ENCODE measurements around the gene PHC2. TPM values are rescaled to one million over a fixed set of nuclear protein-coding genes. Genes with fewer than 3 reads are reported as not detected.

The PHC2 gene
- total RNA-seq, 1 donor from 2014 or later, result 109 TPM

DNA sequence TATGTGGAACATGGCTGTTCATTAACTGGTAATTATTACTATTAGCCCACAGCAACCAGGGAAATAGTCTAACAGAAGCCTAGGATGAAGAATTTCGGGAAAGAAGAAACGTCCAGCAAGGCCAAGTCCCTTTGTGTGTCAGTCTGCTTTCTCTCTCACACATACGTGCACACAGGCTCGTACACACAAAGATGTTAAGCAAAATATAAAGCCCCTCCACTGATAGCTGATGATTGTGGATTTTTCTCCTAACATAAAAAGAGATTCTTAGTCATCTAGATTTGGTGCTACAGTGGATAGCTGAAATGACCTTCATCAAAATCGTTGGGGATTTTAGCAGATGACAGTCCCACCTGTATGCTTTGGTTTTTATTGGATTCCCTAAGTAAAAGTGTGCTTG is 67.9 kb downstream of the PHC2 start:
- DNase-seq (ENCODE audit: low spot score) (no peak), ATAC-seq (no peak)
- intact Hi-C loops (cut with DNase I), result loop anchor here (10.0 kb wide), 1 partner anchor 228 kb away; no protein-coding TSS in a partner anchor

DNA sequence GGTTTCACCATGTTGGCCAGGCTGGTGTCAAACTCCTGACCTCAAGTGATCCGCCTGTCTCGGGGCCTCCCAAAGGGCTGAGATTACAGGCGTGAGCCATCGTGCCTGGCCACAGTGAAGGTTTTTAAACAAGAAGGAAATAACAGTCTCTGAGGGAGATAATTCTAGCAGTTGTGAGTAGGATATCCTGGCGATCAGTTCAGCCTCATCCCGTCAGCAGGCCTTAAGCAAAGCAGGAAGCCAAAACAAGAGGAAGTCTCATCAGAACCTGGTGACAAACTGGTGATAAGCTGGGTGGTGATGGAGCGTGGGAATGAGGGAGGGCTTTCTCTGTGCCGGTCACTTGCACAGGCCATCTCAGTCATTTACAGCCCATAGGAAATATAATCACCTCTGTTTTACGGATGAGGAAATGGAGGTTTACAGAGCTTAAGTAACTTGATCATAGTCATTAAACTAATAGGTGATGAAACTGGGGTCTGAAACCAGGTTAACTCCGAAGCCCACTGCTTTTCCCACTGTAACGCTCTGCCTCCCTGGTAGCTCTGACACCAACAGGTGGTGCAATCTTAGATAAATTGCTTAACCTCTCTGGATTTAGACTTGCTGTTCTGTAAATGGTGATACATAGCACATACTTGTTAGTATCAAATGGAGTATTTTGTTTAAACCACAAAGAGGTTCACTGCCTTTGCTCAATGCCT is 69.2 kb downstream of the PHC2 start:
- intact Hi-C loops (cut with DNase I), result loop anchor here (10.0 kb wide), 1 partner anchor 227 kb away; no protein-coding TSS in a partner anchor
- ATAC-seq (no peak), DNase-seq (ENCODE audit: low spot score) (no peak)

DNA sequence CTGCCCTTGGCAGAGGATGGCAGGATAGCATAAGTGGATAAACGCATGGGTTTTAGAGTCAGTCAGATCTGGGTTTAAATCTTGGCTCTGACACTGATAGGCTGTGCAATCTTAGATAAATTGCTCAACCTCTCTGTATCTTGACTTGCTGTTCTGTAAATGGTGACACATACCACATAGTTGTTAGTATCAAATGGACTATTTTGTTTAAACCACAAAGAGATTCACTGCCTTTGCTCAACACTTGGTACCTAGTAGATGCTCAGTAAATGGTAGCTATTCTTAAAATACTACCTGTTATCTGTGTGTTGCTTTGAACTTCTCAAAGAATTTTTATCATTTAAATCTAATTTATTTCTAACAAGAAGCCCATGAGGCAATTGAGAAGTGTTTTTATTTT is 70.5 kb downstream of the PHC2 start:
- intact Hi-C loops (cut with DNase I), result loop anchor here (10.0 kb wide), 1 partner anchor 226 kb away; no protein-coding TSS in a partner anchor
- DNase-seq (ENCODE audit: low spot score), result no peak
- no peak for ATAC-seq

DNA sequence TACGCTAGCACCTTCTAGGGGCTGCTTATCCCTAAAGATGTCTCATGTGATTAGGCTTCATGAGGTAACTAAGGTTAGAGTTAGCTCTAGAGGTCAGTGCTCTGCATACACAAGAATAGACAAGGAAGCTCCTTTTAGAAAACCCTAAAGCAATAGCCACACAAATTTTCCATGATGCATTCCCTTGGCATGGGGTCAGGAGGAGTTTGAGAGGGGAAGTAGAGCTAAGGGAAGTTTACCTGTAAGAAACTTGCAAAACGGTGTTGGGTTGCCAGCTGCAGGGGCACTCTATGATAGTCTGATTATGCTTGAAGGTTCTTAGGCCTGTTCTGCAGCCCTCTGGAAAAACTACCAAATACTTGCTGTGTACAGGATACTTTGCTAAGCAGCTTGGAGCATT is 71.0 kb downstream of the PHC2 start:
- intact Hi-C loops (cut with DNase I), result loop anchor here (10.0 kb wide), 1 partner anchor 225 kb away; no protein-coding TSS in a partner anchor
- DNase-seq (ENCODE audit: low spot score), result no peak
- no peak for ATAC-seq

- DNase-seq (ENCODE audit: low spot score) (no peak), ATAC-seq (no peak)
- intact Hi-C loops (cut with DNase I), result no loop called here
These were observed 71.9 kb downstream of the PHC2 start for GRCh38 chr1:33358795-33359503.

DNA sequence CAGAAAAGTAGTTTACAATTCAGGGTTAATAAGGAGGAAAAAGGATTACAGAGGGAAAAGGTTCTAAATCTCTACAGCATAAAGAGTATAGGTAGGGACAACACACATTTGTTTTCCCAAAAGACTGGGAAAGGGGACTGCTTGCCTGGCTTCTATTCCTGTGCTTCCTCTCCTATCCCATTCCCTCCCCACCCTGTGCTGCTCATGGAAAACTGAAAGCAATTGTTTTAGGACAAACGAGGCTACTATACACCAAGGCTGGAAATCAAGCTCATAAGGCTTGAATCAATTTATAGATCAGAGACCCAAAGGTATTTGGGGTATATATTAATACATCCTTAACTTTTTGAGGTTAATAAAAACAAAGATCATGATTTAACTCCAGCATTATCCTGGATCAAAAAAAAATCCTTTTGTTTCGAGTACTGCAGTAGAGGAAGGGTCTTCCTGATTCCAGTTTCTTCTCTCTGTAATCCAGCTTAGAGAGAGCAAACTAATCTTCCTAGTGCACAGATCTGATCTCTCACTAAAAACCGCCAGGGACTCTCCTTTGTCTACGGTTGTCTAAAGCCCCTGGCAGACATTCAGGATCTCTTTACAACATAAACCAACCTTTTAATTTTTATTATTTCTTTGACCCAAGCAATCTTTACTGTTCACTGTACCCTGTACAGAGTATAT is 72.6 kb downstream of the PHC2 start:
- DNase-seq (ENCODE audit: low spot score), result no peak

GRCh38 chr1:33357099-33357498 is 73.8 kb downstream of the PHC2 start:
- intact Hi-C loops (cut with DNase I), result no loop called here
- DNase-seq (ENCODE audit: low spot score) (no peak), ATAC-seq (no peak)

More for the DNA sequence above, 72.6 kb downstream of the PHC2 start:
- intact Hi-C loops (cut with DNase I), result no loop called here
- no peak for ATAC-seq

DNA sequence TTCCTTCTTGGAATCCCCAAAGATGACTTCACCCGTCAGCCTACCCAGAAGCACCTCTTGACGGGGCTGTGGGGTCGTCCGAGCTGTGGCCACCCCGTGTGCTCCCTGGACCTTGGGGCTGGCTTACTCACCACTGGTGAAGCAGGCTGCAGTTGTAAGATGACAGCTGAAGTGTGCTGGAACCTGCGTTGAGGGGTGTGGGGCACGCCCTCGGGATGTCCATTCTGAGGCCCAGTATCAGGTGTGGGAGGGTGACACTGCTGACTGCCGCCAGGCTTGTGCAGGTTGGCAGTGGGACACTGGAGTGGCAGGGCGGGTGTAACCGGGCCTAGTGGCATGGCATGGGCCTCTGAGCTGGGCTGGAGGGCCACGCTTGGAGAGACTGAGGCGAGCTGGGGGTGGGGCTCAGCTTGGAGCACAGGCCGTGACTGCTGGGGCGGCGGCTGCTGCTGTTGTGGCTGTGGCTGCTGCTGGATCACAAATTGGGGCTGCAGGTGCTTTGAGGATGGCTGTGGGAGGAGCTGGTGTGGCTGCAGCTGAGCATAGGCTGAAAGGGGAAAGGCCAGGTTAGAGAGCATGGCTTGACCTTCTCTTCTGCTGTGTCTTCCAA is 76.1 kb downstream of the PHC2 start:
- ATAC-seq, result no peak
- intact Hi-C loops (cut with DNase I), result no loop called here
- DNase-seq (ENCODE audit: low spot score), result no peak

DNA sequence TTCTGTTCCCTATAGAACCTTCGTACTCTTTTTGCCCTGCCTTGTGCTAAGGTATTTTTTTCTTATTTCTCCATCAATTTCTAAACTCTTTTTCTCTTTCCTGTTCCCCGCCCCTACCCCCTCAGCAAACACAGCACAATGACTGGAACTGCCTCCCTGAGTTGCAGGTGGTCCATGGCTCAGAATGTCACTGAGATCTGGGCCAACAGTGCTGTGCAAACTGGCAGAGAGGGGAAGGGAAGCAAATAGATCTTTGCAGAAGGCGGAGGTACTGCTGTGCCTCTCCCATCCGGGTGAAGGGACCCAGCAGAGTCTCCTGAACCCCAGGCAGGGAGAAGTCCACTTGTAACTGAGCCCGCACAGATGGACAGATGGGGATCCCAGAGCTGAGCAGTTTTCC is 77.4 kb downstream of the PHC2 start:
- intact Hi-C loops (cut with DNase I), result no loop called here
- ATAC-seq (no peak), DNase-seq (ENCODE audit: low spot score) (no peak)

GRCh38 chr1:33351281-33351660 is 79.6 kb downstream of the PHC2 start:
- ATAC-seq, result no peak
- intact Hi-C loops (cut with DNase I), result no loop called here
- DNase-seq (ENCODE audit: low spot score), result no peak

- intact Hi-C loops (cut with DNase I), result no loop called here
- ATAC-seq, result no peak
- no peak for DNase-seq (ENCODE audit: low spot score)
These were observed 80.1 kb downstream of the PHC2 start for GRCh38 chr1:33350611-33351280.

- ATAC-seq, result peak; percentile 93
- intact Hi-C loops (cut with DNase I), result no loop called here
- DNase-seq (ENCODE audit: low spot score), result peak; percentile 91
These were observed 80.9 kb downstream of the PHC2 start for GRCh38 chr1:33349778-33350610.

DNA sequence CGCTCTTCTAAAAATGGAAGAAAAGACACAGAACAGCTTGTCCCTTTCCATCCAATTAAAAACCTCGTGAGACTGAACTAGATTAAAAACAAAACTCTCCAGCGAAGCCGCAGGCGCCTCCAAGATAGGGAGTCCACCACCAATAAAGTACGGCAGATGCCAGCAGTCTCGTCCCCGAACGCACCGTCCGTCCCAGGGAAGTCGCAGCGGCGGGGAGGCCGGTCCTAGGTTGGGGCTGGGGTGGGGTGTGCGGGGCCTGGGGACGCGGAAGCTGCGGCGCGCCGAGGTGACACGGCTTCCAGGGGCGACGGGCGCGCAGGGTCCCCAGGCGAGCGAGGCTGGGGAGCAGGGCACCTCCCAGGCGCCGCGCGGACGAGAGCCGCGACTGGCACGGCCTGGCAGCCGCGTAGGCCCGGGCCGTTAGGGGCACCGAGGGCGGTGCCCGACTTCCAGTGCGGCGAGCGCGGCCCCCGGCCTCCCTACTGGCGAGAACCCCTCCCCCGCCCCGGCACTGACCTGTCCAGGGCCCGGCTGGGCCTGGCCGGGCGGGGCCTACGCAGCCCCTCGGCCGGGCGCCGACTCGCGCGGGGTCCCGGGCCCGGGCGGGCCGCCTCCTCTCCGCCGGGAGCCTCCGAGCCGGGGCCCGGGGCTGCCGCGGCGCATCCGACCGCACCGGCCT is 81.7 kb downstream of the PHC2 start:
- intact Hi-C loops (cut with DNase I), result no loop called here
- no peak for DNase-seq (ENCODE audit: low spot score)
- ATAC-seq, result peak; percentile 7

DNA sequence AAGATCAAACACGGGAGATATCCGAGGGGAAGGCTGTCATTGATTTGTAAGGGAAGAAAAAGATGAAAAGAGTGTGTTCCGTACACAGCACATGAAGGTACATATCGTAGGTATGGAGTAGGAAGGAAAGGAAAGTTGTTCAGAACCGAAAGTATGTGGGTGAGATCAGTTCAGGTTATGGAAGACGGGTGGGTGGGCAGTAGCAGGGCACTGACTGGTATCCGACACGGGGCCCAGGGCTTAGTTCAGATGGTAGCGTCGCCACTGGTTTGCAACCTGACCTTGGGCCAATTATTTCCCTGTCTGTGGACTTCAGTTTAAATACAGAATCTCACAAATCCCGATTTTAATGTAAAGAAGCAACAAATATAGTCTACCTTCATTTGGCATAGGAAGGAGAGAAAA is 82.2 kb downstream of the PHC2 start:
- DNase-seq (ENCODE audit: low spot score) (no peak), ATAC-seq (no peak)
- intact Hi-C loops (cut with DNase I), result no loop called here

DNA sequence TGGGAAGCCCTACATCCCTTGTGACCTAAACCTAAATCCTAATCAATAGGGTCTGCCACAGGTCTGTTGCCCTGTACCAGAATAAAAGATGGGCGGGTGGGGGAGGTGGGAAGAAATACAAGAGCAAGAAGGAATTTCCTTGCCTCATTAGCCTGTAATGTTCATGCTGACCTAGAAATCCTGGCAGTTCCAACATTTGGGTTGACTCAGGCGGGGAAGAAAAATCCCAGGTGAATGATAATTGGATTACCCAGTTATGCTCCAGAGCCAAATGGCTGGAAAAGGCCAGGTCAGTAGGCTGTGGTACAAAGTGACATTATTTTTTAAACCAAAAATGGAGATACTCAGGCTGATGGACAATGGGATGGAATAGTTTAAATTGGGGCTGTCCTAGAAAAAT is 82.7 kb downstream of the PHC2 start:
- ATAC-seq (no peak), DNase-seq (ENCODE audit: low spot score) (no peak)
- intact Hi-C loops (cut with DNase I), result no loop called here

GRCh38 chr1:33347650-33347992 is 83.3 kb downstream of the PHC2 start:
- intact Hi-C loops (cut with DNase I), result no loop called here
- ATAC-seq, result peak; percentile 61
- DNase-seq (ENCODE audit: low spot score), result no peak

DNA sequence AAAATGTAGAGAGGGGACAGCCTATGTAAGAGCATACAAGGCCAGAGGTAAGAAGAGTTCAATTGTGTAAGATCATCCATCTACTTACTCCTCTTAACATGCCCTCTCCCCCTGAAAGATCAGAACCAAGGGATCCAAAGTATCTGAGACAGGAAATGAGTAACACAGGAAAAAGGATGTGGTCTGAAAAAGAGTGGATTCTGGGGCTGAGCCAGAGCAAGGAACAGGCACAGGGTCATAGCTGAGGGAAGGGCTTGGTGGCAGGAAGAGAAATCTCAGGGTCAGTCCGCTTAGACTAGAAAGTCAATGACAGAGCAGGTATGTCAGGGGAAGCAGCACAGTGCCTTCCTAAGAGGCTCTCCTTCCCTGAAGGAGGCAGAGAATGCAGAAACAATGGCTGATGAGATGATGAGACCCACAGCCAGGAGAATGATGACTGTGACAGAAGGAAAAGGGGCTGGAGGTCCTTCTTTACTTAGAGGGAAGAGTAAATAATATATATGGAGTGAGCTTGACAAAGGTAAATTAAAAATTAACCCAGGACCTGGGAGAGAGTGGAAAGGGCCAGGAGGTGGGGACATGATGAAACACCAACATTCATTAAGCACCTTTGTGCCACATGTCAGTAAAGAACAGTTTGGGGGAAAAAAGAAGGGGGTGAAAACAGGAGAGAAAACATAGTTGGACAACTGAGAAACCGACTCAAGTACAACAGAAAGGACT is 83.8 kb downstream of the PHC2 start:
- ATAC-seq, result peak; percentile 46
- intact Hi-C loops (cut with DNase I), result no loop called here
- DNase-seq (ENCODE audit: low spot score), result no peak

All from sciatic nerve (tissue), 2 donors.